NT2/D1 (cell line): ENCODE measurements around the gene SLC4A4.

ENCODE experiments used
- SUZ12 ChIP-seq: IDR thresholded peaks from 2 replicates; pipeline ENCODE4 v1.6.1; 2011; ENCODE audit not compliant: insufficient read length, insufficient read depth; ENCODE audit errors: extremely low read depth
- YY1 ChIP-seq: IDR thresholded peaks from 2 replicates; pipeline ENCODE4 v1.6.1; 2011; ENCODE audit not compliant: insufficient read length, insufficient read depth
- ZNF274 ChIP-seq: IDR thresholded peaks from 2 replicates; pipeline ENCODE4 v1.6.1; 2011; ENCODE audit warnings: mild to moderate bottlenecking, low read depth, low read length

DNA sequence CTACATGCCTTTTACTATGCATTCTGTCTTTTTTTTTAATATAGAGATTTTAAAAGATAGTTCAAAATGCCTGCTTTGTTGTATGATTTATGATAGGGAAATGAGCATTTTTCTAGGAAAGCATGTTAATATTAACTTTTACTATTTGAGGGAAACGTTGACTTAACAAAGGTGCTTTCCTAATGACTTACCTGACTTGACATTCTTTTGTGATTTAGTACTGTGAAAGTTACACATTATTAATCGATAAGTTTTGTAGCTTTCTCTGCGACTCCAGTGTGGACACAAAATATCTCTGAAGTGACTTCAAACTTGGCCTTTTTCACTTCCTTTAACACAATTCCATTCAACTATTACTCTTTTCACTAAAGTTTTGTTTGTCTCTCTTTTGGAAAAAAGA, 260.8 kb downstream of the SLC4A4 start:
- TF ChIP-seq YY1 (no peak), ZNF274 (no peak), SUZ12 (no peak)
